Cardiac muscle cell (in vitro differentiated cells and primary cell): ENCODE data around the gene PPP3CA. TPM values are rescaled to one million over a fixed set of nuclear protein-coding genes. Genes with fewer than 3 reads are reported as not detected.
"Not testable (repeated sequence)": the region's sequence is repeated elsewhere in the genome, so short reads cannot be mapped to it uniquely, and the experiment has no call there.

Experiments used
- DNase-seq, 2 donors: peaks; one replicate each; pipeline versions ENCODE4 v3.0.0 to v3.0.0-alpha.2; 2010 to 2017; ENCODE audit warnings: low read depth in 1 of 2, low spot score in 1 of 2
- H3K27ac ChIP-seq: fragments of 200-600 bp; sonication (generic); 2 replicates; pipeline ENCODE4 v1.5.1; 2016
- H3K27me3 ChIP-seq: fragments of 200-600 bp; sonication (generic); 2 replicates; pipeline ENCODE4 v1.6.0; 2016; ENCODE audit warnings: control low read depth
- H3K36me3 ChIP-seq: fragments of 200-600 bp; sonication (generic); 2 replicates; pipeline ENCODE4 v1.5.1; 2016; ENCODE audit warnings: control low read depth
- H3K4me1 ChIP-seq: fragments of 200-600 bp; sonication (generic); 2 replicates; pipeline ENCODE4 v1.8.1; 2017; ENCODE audit warnings: low read depth, mild to moderate bottlenecking, mixed run types
- H3K4me3 ChIP-seq: fragments of 200-600 bp; sonication (generic); 2 replicates; pipeline ENCODE4 v1.5.1; 2016; ENCODE audit warnings: mild to moderate bottlenecking
- H3K9me3 ChIP-seq: fragments of 200-600 bp; sonication (generic); 2 replicates; pipeline ENCODE4 v1.5.1; 2017; ENCODE audit warnings: low read depth, mild to moderate bottlenecking, control low read depth
- CTCF ChIP-seq: IDR thresholded peaks from 2 replicates; pipeline ENCODE4 v1.5.1; 2012; ENCODE audit warnings: low read depth, mild to moderate bottlenecking, low read length
- polyA plus RNA-seq: library from polyadenylated mRNA; unstranded; fragments of >200 nt; fragmentation: Nextera tagmentation; extraction: Ambion mirVana; gene quantifications from 2 replicates; pipeline ENCODE4 v1.2.1, GENCODE V29; 2016
- total RNA-seq: library from RNA; depleted of rRNA; stranded (reverse); fragments of >200 nt; gene quantifications from 2 replicates; pipeline ENCODE4 v1.2.3, GENCODE V29; 2016

Gene PPP3CA
- total and polyA plus RNA-seq, 2 experiments from 2014 or later: 8.2 to 21.3 TPM

GRCh38 chr4:101104312-101105052, 242.8 kb downstream of the PPP3CA start:
- Histone ChIP-seq H3K9me3 (no peaks in the 10 kb centered on the region), H3K36me3 (no peaks in the 10 kb centered on the region), H3K4me1 (peaks cover 9% of the 10 kb centered on the region), H3K27me3 (no peaks in the 10 kb centered on the region), H3K27ac (no peak overlapping the region), H3K4me3 (no peak overlapping the region)
- no peak for DNase-seq
- no peak for TF ChIP-seq CTCF

- Histone ChIP-seq H3K4me1 (peaks cover 9% of the 10 kb centered on the region), H3K27ac (peak overlapping the region; percentile 61), H3K9me3 (no peaks in the 10 kb centered on the region), H3K27me3 (no peaks in the 10 kb centered on the region), H3K4me3 (no peak overlapping the region), H3K36me3 (no peaks in the 10 kb centered on the region)
- TF ChIP-seq CTCF: no peak
- peak; percentile 15 to 43 for DNase-seq
Measured at GRCh38 chr4:101103381-101104142, 243.8 kb downstream of the PPP3CA start.

- H3K36me3 ChIP-seq: no peaks in the 10 kb centered on the region
- peaks cover 9% of the 10 kb centered on the region for H3K4me1 ChIP-seq
- H3K4me3 ChIP-seq: no peak overlapping the region
- H3K9me3 ChIP-seq: no peaks in the 10 kb centered on the region
- no peak for TF ChIP-seq CTCF
- no peak overlapping the region for H3K27ac ChIP-seq
- H3K27me3 ChIP-seq: no peaks in the 10 kb centered on the region
- peak in 1 of 2 donors; percentile 93 for DNase-seq
Measured at GRCh38 chr4:101102114-101102742, 245.1 kb downstream of the PPP3CA start.

GRCh38 chr4:101101072-101101471, 246.3 kb downstream of the PPP3CA start:
- no peaks in the 10 kb centered on the region for H3K27me3 ChIP-seq
- no peak overlapping the region for H3K4me3 ChIP-seq
- DNase-seq: no peak
- H3K27ac ChIP-seq: no peak overlapping the region
- H3K4me1 ChIP-seq: peaks cover 9% of the 10 kb centered on the region
- no peak for TF ChIP-seq CTCF
- no peaks in the 10 kb centered on the region for H3K36me3 ChIP-seq
- no peaks in the 10 kb centered on the region for H3K9me3 ChIP-seq

- peaks cover 8% of the 10 kb centered on the region for H3K4me1 ChIP-seq
- H3K36me3 ChIP-seq: no peaks in the 10 kb centered on the region
- no peaks in the 10 kb centered on the region for H3K9me3 ChIP-seq
- TF ChIP-seq CTCF: no peak
- no peak overlapping the region for H3K4me3 ChIP-seq
- no peak for DNase-seq
- no peak overlapping the region for H3K27ac ChIP-seq
- no peaks in the 10 kb centered on the region for H3K27me3 ChIP-seq
Measured at GRCh38 chr4:101098666-101099400, 248.5 kb downstream of the PPP3CA start.

- H3K36me3 ChIP-seq, H3K4me1 ChIP-seq, H3K27ac ChIP-seq, H3K4me3 ChIP-seq, DNase-seq, H3K9me3 ChIP-seq, H3K27me3 ChIP-seq: not testable (repeated sequence)
Measured at GRCh38 chr4:101092609-101093008, 254.7 kb downstream of the PPP3CA start.
